D721Med (cell line): Measurements from ENCODE around the gene BARHL1.

Source experiments
- DNase-seq: peaks from one replicate; pipeline ENCODE4 v3.0.0; 2011; ENCODE audit warnings: low spot score; ENCODE audit not compliant: insufficient read length
- FAIRE-seq: peaks from 2 replicates; lab custom pipeline; 2011; peaks lifted over from hg19 to GRCh38; lab: Jason Lieb, UNC
- CTCF ChIP-seq: IDR thresholded peaks from 2 replicates; pipeline ENCODE4 v1.5.1; 2012; ENCODE audit warnings: mild to moderate bottlenecking, control low read depth; ENCODE audit not compliant: insufficient read depth; ENCODE audit errors: missing control alignments

The BARHL1 gene

GRCh38 chr9:132610661-132611060, 28.3 kb downstream of the BARHL1 start:
- FAIRE-seq: no peak
- DNase-seq: no peak
- no peak for TF ChIP-seq CTCF

GRCh38 chr9:132614324-132614723, 31.9 kb downstream of the BARHL1 start:
- no peak for TF ChIP-seq CTCF
- FAIRE-seq: no peak

GRCh38 chr9:132615774-132616173, 33.4 kb downstream of the BARHL1 start:
- no peak for DNase-seq
- no peak for TF ChIP-seq CTCF
- FAIRE-seq: no peak

More at GRCh38 chr9:132614324-132614723, 31.9 kb downstream of the BARHL1 start:
- DNase-seq: no peak

GRCh38 chr9:132616725-132617124, 34.3 kb downstream of the BARHL1 start:
- FAIRE-seq: no peak
- no peak for DNase-seq
- TF ChIP-seq CTCF: no peak

GRCh38 chr9:132622159-132622558, 39.8 kb downstream of the BARHL1 start:
- TF ChIP-seq CTCF: no peak
- no peak for FAIRE-seq
- no peak for DNase-seq

- no peak for DNase-seq
- no peak for FAIRE-seq
- no peak for TF ChIP-seq CTCF
Observed at GRCh38 chr9:132626285-132626684, 43.9 kb downstream of the BARHL1 start.

- no peak for DNase-seq
- no peak for FAIRE-seq
- no peak for TF ChIP-seq CTCF
Observed at GRCh38 chr9:132627106-132627505, 44.7 kb downstream of the BARHL1 start.
